ENCODE measurements around the gene GZMH. TPM values are rescaled to one million over a fixed set of nuclear protein-coding genes. Genes with fewer than 3 reads are reported as not detected.

Gene GZMH
- total RNA-seq, 1 experiment from 2014 or later: not detected

DNA sequence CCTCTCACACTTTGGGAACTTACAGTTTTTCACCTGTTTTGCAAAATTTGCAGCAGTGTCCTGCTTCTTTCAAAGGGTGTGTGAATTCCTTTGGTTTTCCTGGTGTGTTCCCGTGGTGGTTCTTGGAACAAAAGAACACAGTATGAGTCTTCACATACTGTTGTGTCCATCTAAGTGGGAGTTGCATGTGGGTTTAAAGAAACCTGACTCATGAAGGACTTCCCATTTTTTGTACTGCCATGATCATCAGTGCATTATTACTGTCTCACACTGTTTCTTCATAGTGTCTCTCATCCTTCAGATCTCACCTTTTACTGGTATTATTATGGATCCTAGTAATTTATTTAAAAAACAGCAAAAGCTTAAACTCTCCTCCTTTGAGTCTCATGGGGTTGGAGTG, 3.8 kb upstream of the GZMH start:
- DNase-seq: no peak
- BruUV-seq (replicated peaks): no TSS peak
- H3K4me3 Mint-ChIP-seq (ENCODE audit: low read depth, unreplicated experiment): no peak overlapping the region
- intact Hi-C loops (cut with micrococcal nuclease; ENCODE audit: unreplicated experiment): no loop called here
- CTCF ChIA-PET: no interaction called here
- no peak overlapping the region for H3K27ac Mint-ChIP-seq (ENCODE audit: unreplicated experiment)
- TF ChIP-seq, protein P1, sequence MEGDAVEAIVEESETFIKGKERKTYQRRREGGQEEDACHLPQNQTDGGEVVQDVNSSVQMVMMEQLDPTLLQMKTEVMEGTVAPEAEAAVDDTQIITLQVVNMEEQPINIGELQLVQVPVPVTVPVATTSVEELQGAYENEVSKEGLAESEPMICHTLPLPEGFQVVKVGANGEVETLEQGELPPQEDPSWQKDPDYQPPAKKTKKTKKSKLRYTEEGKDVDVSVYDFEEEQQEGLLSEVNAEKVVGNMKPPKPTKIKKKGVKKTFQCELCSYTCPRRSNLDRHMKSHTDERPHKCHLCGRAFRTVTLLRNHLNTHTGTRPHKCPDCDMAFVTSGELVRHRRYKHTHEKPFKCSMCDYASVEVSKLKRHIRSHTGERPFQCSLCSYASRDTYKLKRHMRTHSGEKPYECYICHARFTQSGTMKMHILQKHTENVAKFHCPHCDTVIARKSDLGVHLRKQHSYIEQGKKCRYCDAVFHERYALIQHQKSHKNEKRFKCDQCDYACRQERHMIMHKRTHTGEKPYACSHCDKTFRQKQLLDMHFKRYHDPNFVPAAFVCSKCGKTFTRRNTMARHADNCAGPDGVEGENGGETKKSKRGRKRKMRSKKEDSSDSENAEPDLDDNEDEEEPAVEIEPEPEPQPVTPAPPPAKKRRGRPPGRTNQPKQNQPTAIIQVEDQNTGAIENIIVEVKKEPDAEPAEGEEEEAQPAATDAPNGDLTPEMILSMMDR (IDR thresholded peaks at IDR 0.05; ENCODE audit: unreplicated experiment): no peak
- no peaks in the 10 kb centered on the region for H3K36me3 Mint-ChIP-seq (ENCODE audit: insufficient read depth, unreplicated experiment)
- H3K9me3 Mint-ChIP-seq (ENCODE audit: low read depth, unreplicated experiment): no peaks in the 10 kb centered on the region
- H3K4me1 Mint-ChIP-seq (ENCODE audit: low read depth, unreplicated experiment): no peaks in the 10 kb centered on the region
- H3K27me3 Mint-ChIP-seq (ENCODE audit: unreplicated experiment): peaks cover 6% of the 10 kb centered on the region

DNA sequence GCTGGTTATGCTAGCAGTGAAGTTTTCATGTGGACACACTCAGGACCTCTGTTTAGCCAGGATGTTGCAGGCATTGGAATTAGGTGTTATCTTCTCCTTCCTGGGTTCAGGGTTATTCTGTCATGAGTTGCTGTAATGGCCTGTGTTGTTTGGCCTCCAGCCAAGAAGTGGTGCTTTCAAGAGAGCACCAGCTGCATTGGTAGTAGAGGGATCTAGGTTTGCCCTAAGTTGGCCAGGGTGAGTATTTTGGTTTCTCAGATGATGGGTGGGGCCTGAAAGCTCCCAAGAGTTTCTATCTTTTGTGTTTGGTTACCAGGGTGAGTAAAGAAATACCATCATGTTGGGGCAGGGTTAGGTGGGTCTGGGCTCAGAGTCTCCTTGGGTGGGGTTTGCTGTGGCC, 2.7 kb upstream of the GZMH start:
- CTCF ChIA-PET: no interaction called here
- H3K4me1 Mint-ChIP-seq (ENCODE audit: low read depth, unreplicated experiment): no peaks in the 10 kb centered on the region
- intact Hi-C loops (cut with micrococcal nuclease; ENCODE audit: unreplicated experiment): no loop called here
- TF ChIP-seq, protein P1 (IDR thresholded peaks at IDR 0.05; ENCODE audit: unreplicated experiment): no peak
- peaks cover 15% of the 10 kb centered on the region for H3K27me3 Mint-ChIP-seq (ENCODE audit: unreplicated experiment)
- no peaks in the 10 kb centered on the region for H3K36me3 Mint-ChIP-seq (ENCODE audit: insufficient read depth, unreplicated experiment)
- no TSS peak for BruUV-seq (replicated peaks)
- H3K9me3 Mint-ChIP-seq (ENCODE audit: low read depth, unreplicated experiment): no peaks in the 10 kb centered on the region
- H3K27ac Mint-ChIP-seq (ENCODE audit: unreplicated experiment): no peak overlapping the region
- no peak overlapping the region for H3K4me3 Mint-ChIP-seq (ENCODE audit: low read depth, unreplicated experiment)
- DNase-seq: no peak

DNA sequence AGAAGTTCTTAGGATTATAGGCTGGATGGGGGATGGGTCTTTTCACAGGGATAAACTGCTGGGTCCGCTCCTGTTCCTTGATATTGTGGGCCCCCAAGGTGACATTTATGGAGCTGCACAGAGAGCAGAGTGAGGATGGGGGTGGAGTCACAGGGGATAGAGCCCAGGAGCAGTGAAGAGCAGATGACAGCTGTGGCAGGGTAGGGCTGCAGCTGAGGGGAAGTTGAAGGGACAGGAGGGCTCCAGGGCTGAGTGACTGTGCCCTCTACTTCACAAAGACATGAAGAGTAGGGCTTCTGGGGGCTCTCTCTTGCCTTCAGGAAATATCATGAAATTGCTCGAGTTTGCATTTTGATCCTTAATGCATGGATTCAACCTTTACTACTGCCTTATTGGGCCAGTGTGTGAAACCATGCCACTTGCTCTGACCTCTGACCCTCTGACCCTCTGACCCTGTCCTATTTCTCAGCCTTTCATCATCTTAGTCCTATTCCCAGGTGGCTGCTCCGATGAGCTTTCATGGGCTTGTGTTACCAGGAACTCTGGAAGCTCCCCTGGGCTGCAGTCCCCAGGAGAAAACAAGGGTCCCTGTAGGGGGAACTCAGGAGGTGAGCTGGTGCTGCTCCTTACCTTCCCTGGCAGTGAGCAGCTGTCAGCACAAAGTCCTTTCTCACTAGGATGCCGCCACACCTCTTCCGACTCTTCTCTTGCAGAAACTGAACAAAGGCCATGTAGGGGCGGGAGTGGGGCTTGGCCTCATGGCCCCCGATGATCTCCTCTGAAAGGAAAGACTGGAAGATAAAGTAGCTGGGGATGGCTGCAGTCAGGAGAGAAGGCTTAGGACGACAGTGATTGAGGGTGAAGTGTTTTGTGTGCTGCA, 1.6 kb downstream of the GZMH start:
- H3K4me1 Mint-ChIP-seq (ENCODE audit: low read depth, unreplicated experiment): no peaks in the 10 kb centered on the region
- H3K9me3 Mint-ChIP-seq (ENCODE audit: low read depth, unreplicated experiment): no peaks in the 10 kb centered on the region

DNA sequence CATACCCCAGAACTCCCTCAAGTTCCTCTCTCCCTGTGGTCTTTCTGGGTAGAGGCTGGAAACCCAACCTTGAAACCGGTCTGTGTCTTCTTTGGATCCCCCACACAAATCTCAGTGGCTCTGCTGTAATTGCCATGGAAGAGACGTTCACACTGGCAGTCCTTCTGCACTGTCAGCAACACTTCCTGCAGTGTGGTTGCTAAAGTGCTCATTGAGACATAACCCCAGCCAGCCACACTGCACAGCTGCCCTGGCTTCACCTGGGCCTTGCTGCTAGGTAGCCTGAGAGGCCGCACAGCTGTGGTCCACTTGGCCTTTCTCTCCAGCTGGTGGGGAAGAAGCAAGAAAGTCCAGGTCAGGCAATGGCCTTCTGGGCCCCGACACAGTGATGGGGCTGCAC, 2.4 kb downstream of the GZMH start:
- Mint-ChIP-seq H3K4me1 (ENCODE audit: low read depth, unreplicated experiment) (no peaks in the 10 kb centered on the region), H3K9me3 (ENCODE audit: low read depth, unreplicated experiment) (no peaks in the 10 kb centered on the region), H3K4me3 (ENCODE audit: low read depth, unreplicated experiment) (no peak overlapping the region), H3K27me3 (ENCODE audit: unreplicated experiment) (peaks cover 34% of the 10 kb centered on the region), H3K36me3 (ENCODE audit: insufficient read depth, unreplicated experiment) (no peaks in the 10 kb centered on the region), H3K27ac (ENCODE audit: unreplicated experiment) (no peak overlapping the region)
- CTCF ChIA-PET: interaction anchor here (0.7 kb wide), 1 partner anchor 125 kb away, joined by 3 read pairs; no protein-coding TSS in a partner anchor
- intact Hi-C loops (cut with micrococcal nuclease; ENCODE audit: unreplicated experiment): no loop called here
- DNase-seq: no peak
- no TSS peak for BruUV-seq (replicated peaks)
- TF ChIP-seq, protein P1 (IDR thresholded peaks at IDR 0.05; ENCODE audit: unreplicated experiment): no peak

More for the DNA sequence above, 1.6 kb downstream of the GZMH start:
- DNase-seq: no peak
- intact Hi-C loops (cut with micrococcal nuclease; ENCODE audit: unreplicated experiment): no loop called here
- Mint-ChIP-seq H3K4me3 (ENCODE audit: low read depth, unreplicated experiment) (no peak overlapping the region), H3K27ac (ENCODE audit: unreplicated experiment) (no peak overlapping the region), H3K27me3 (ENCODE audit: unreplicated experiment) (peaks cover 34% of the 10 kb centered on the region), H3K36me3 (ENCODE audit: insufficient read depth, unreplicated experiment) (no peaks in the 10 kb centered on the region)
- BruUV-seq (replicated peaks): no TSS peak
- TF ChIP-seq, protein P1 (IDR thresholded peaks at IDR 0.05; ENCODE audit: unreplicated experiment): no peak
- CTCF ChIA-PET: no interaction called here
